Stimulated activated naive CD8-positive, alpha-beta T cell treated with anti-CD3 and anti-CD28 coated beads, Interleukin-15, Interleukin-2, amounts not matched to agents 100 ng/mL and 50 ng/mL, for 24 hours (primary cell): ENCODE results near the gene PPP4C.
A peak's percentile ranks its signal among the peaks of the same experiment; 100 is the strongest.
"Not testable (repeated sequence)": the region's sequence is repeated elsewhere in the genome, so short reads cannot be mapped to it uniquely, and the experiment has no call there.

Experiments
- H3K27ac Mint-ChIP-seq: one replicate; pipeline ENCODE4 v1.8.0; 2021; ENCODE audit warnings: mild to moderate bottlenecking, mixed read lengths
- H3K27me3 Mint-ChIP-seq: one replicate; pipeline ENCODE4 v1.8.0; 2021; ENCODE audit warnings: mixed read lengths
- H3K36me3 Mint-ChIP-seq: one replicate; pipeline ENCODE4 v1.8.0; 2021; ENCODE audit warnings: low read depth, mixed read lengths
- H3K4me1 Mint-ChIP-seq: one replicate; pipeline ENCODE4 v1.8.0; 2021; ENCODE audit warnings: low read depth, mixed read lengths
- H3K4me3 Mint-ChIP-seq: one replicate; pipeline ENCODE4 v1.8.0; 2021; ENCODE audit warnings: mild to moderate bottlenecking, mixed read lengths
- H3K9me3 Mint-ChIP-seq: one replicate; pipeline ENCODE4 v1.8.0; 2021; ENCODE audit warnings: mixed read lengths

Gene PPP4C

GRCh38 chr16:30075503-30076275 is at the start of gene PPP4C:
Gene PPP4C, plus strand, starts transcription at chr16:30075994. Its CDS starts 384 bp downstream, at chr16:30076378.
- no peaks in the 10 kb centered on the region for H3K9me3 Mint-ChIP-seq
- peaks cover 55% of the 10 kb centered on the region for H3K36me3 Mint-ChIP-seq
- peak within 1 kb of the TSS; percentile 95 for H3K27ac Mint-ChIP-seq
- no peaks in the 10 kb centered on the region for H3K27me3 Mint-ChIP-seq
- H3K4me3 Mint-ChIP-seq = peak within 1 kb of the TSS; percentile 92
- peaks cover 30% of the 10 kb centered on the region for H3K4me1 Mint-ChIP-seq

- peaks cover 35% of the 10 kb centered on the region for H3K27me3 Mint-ChIP-seq
- no peak overlapping the region for H3K27ac Mint-ChIP-seq
- no peaks in the 10 kb centered on the region for H3K36me3 Mint-ChIP-seq
- H3K9me3 Mint-ChIP-seq = no peaks in the 10 kb centered on the region
- H3K4me3 Mint-ChIP-seq = no peak overlapping the region
- H3K4me1 Mint-ChIP-seq = peaks cover 2% of the 10 kb centered on the region
Observed at GRCh38 chr16:30026449-30026848, 49.3 kb upstream of the PPP4C start.

- no peak overlapping the region for H3K4me3 Mint-ChIP-seq
- H3K36me3 Mint-ChIP-seq = no peaks in the 10 kb centered on the region
- no peak overlapping the region for H3K27ac Mint-ChIP-seq
- peaks cover 4% of the 10 kb centered on the region for H3K4me1 Mint-ChIP-seq
- H3K9me3 Mint-ChIP-seq = no peaks in the 10 kb centered on the region
- peaks cover 43% of the 10 kb centered on the region for H3K27me3 Mint-ChIP-seq
Observed at GRCh38 chr16:30027588-30028437, 48.0 kb upstream of the PPP4C start.

DNA sequence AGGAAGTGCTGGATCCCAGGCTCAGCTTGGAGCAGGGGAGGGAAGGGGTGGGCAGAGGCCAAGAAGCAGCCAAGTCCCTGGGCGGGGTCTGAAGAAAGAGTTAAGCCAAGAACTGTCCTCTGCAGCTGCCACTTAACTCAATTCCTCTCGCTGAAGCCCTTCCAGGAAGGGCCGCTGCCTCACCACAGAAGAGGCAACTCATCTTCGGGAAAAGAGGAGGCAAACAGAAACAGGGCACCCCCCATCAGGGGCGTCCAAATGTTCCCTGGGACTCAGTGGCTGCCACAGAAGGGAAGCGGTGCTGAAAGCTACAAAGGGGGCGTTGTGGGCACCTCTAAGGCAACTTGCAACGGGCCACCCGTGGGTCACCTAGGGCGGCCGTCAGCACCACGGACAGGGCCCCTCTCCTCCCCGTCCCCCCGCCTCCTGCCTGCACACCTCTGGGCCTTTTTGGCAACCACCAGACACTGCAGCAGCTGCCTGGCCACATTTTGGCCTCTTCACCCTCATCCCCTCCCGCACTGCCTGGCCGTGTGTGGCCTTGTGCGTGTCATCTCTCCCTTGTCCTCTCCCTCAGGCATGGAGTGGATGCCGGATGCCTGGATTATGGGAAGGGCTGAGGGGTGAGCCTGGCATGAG is 47.2 kb upstream of the PPP4C start:
- no peak overlapping the region for H3K4me3 Mint-ChIP-seq
- peaks cover 4% of the 10 kb centered on the region for H3K4me1 Mint-ChIP-seq
- no peak overlapping the region for H3K27ac Mint-ChIP-seq
- peaks cover 46% of the 10 kb centered on the region for H3K27me3 Mint-ChIP-seq
- no peaks in the 10 kb centered on the region for H3K9me3 Mint-ChIP-seq
- no peaks in the 10 kb centered on the region for H3K36me3 Mint-ChIP-seq

DNA sequence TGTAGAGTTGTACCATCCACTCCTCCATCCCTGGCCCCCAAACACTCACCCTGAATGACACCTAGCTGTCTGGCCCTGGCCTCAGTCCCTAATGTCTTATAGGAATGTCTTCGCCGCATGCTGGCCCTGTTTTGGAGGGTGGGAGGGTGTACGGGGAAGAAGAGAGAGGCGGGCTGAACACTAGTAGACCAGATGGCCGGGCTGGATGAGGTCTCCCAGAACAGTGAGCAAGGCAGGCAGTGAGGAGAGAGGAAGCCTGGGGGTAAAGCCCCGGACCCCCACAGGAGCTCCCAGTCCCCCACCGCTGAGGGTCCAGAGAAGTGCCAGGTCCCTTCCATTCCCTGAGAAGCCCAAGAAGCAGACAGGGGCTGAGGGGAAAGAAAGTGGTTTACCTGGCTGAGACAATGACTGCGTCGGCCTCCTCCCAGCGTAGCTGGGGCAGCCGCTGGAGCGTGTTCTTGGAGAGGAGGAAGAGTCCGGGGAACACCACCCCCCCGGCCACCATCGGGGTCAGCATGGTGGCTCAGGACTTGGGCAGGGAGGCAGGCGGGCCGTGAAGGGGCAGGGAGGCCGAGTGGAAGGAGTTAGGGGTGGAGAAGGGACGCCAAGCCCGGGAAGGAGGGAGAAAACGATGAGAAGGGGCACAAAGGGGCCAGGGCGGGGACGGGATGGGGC is 45.6 kb upstream of the PPP4C start:
- Mint-ChIP-seq H3K36me3 (no peaks in the 10 kb centered on the region), H3K4me3 (no peak overlapping the region), H3K9me3 (no peaks in the 10 kb centered on the region), H3K27me3 (peaks cover 52% of the 10 kb centered on the region), H3K27ac (no peak overlapping the region), H3K4me1 (peaks cover 7% of the 10 kb centered on the region)

- H3K4me3 Mint-ChIP-seq = no peak within 1 kb of the TSS
- H3K27ac Mint-ChIP-seq = no peak within 1 kb of the TSS
- H3K4me1 Mint-ChIP-seq = peaks cover 7% of the 10 kb centered on the region
- no peaks in the 10 kb centered on the region for H3K9me3 Mint-ChIP-seq
- peaks cover 56% of the 10 kb centered on the region for H3K27me3 Mint-ChIP-seq
- H3K36me3 Mint-ChIP-seq = no peaks in the 10 kb centered on the region
Observed at GRCh38 chr16:30030841-30031413, 44.9 kb upstream of the PPP4C start, which contains the start of gene TLCD3B. Gene TLCD3B, minus strand, starts transcription at chr16:30031271. Its CDS starts 744 bp downstream, at chr16:30030527.

- Mint-ChIP-seq H3K9me3 (no peaks in the 10 kb centered on the region), H3K36me3 (no peaks in the 10 kb centered on the region), H3K27me3 (peaks cover 56% of the 10 kb centered on the region), H3K4me3 (no peak overlapping the region), H3K4me1 (peaks cover 7% of the 10 kb centered on the region), H3K27ac (no peak overlapping the region)
Observed at GRCh38 chr16:30031477-30031918, 44.3 kb upstream of the PPP4C start.

GRCh38 chr16:30032083-30032819 is 43.5 kb upstream of the PPP4C start:
- H3K4me3 Mint-ChIP-seq = no peak overlapping the region
- H3K4me1 Mint-ChIP-seq = peaks cover 7% of the 10 kb centered on the region
- no peak overlapping the region for H3K27ac Mint-ChIP-seq
- H3K36me3 Mint-ChIP-seq = no peaks in the 10 kb centered on the region
- no peaks in the 10 kb centered on the region for H3K9me3 Mint-ChIP-seq
- H3K27me3 Mint-ChIP-seq = peaks cover 49% of the 10 kb centered on the region

DNA sequence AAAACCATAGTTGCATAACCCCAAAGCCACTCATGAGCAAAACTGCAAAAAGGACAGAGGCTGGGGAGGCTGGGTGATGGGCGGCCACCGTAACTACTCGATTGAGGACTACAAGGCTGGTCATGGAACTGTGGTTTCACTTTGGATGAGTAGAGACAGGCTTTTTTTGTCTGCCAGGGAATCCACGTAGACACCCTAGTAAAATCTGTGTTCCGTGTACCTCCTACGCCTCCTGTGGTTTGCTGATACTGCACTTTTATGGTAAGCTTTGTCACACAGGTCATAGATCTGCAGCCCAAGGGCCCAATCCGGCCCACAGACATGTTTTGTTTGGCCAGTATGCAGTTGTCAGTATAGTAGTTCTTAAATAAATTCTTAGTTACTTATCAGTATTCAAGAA is 42.5 kb upstream of the PPP4C start:
- Mint-ChIP-seq H3K27me3 (peaks cover 42% of the 10 kb centered on the region), H3K36me3 (no peaks in the 10 kb centered on the region), H3K4me1 (peaks cover 7% of the 10 kb centered on the region), H3K9me3 (no peaks in the 10 kb centered on the region), H3K27ac (no peak overlapping the region), H3K4me3 (no peak overlapping the region)

DNA sequence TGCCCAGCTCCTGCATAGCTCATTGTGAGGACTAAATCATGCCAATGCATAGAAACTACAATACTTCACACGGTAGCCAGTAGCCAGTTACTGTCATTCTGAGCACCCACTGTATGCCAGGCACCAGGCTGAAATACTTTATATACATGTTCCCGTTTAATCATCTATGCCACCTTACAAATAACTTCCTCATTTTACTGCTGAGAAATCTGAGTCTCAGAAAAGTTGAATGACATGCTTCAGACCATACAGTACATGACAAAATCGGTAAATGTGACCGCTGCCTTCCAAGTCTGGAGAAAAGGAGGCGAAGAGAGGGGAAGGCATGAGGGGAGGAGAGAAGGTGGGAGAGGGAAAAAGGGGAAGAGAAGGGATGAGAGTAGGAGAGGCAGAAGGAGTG is 35.6 kb upstream of the PPP4C start:
- Mint-ChIP-seq H3K4me1 (no peaks in the 10 kb centered on the region), H3K4me3 (no peak overlapping the region), H3K27me3 (peaks cover 10% of the 10 kb centered on the region), H3K36me3 (no peaks in the 10 kb centered on the region), H3K9me3 (no peaks in the 10 kb centered on the region), H3K27ac (no peak overlapping the region)

GRCh38 chr16:30040690-30041089 is 35.1 kb upstream of the PPP4C start:
- not testable (repeated sequence) for H3K27me3 Mint-ChIP-seq

DNA sequence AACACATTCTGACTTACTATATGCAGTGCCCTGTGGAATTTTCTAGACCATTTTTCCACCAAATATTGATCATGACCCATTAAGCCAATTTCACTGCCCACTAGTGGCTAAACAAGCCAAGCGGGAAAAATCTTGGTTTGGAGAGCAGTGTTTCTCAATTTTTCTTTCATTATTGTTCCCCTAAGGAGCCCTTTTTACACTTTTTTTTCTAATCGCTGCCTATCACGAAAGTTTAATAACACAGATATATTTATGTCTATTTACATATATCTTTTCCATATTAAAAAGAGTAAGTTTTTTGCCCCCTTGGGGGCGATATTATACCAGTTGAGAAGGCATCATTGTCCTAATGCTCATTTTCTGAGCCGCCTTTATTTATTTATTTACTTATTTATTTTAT is 34.0 kb upstream of the PPP4C start:
- Mint-ChIP-seq H3K36me3 (no peaks in the 10 kb centered on the region), H3K27me3 (peaks cover 7% of the 10 kb centered on the region), H3K4me1 (no peaks in the 10 kb centered on the region), H3K4me3 (no peak overlapping the region), H3K9me3 (no peaks in the 10 kb centered on the region), H3K27ac (no peak overlapping the region)

More at GRCh38 chr16:30040690-30041089, 35.1 kb upstream of the PPP4C start:
- not testable (repeated sequence) for H3K4me1 Mint-ChIP-seq, H3K27ac Mint-ChIP-seq, H3K36me3 Mint-ChIP-seq, H3K9me3 Mint-ChIP-seq, H3K4me3 Mint-ChIP-seq

GRCh38 chr16:30046178-30046577 is 29.6 kb upstream of the PPP4C start:
- Mint-ChIP-seq H3K4me3 (no peak overlapping the region), H3K4me1 (no peaks in the 10 kb centered on the region), H3K27ac (no peak overlapping the region), H3K36me3 (no peaks in the 10 kb centered on the region), H3K27me3 (no peaks in the 10 kb centered on the region), H3K9me3 (no peaks in the 10 kb centered on the region)

DNA sequence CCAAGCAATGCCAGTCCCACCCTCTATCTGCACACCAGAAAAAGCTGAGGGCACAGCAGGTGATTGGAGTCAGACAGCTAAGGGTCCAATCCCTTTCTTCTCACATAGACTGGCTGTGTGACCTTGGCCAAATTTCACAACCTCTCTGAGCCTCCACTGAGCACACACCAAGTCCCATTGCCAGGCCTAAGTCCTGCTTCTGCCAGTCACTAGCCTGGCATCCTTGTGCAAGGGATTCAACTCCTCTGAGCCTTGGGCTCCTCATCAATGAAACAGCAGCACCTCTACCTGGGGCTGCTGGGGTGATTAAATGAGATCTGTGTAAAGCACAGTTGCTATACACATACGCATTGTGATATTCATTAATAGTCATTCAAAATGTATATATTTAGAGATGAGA is 29.2 kb upstream of the PPP4C start:
- Mint-ChIP-seq H3K9me3 (no peaks in the 10 kb centered on the region), H3K4me3 (no peak overlapping the region), H3K36me3 (no peaks in the 10 kb centered on the region), H3K27ac (no peak overlapping the region), H3K27me3 (no peaks in the 10 kb centered on the region), H3K4me1 (peaks cover 2% of the 10 kb centered on the region)
